CD4-positive, alpha-beta T cell treated with Interleukin-1 beta for 1 hour (primary cell): ENCODE data around the gene UMPS.
"Not testable (repeated sequence)": the region's sequence is repeated elsewhere in the genome, so short reads cannot be mapped to it uniquely, and the experiment has no call there.

Source experiments
- DNase-seq, 2 donors: peaks; one replicate each; pipeline ENCODE4 v3.0.0-alpha.2; 2020 to 2022

The UMPS gene

DNA sequence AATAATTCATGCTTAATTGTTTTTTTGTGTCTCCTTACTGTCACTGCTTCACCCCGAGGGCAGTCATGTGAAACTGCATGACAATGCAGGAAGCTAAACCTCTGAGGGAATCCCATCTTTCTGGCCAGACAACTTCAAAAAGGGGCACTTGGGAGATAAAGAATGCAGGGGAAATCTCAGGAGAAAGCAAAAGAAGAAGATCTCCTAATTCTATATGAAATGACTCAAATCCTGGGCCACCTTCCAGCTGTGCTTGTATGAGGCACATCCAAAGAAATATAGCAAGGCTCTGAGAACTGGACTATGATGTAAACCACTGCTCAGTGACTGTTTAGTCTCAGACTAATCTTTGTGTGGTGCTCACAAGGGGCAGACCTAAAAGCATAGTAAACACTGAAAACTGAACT lies 22.6 kb upstream of the UMPS start:
- DNase-seq = no peak

- DNase-seq = no peak
Measured at GRCh38 chr3:124714223-124714853, 15.9 kb upstream of the UMPS start.

- no peak for DNase-seq
Measured at GRCh38 chr3:124722589-124722988, 7.7 kb upstream of the UMPS start.

DNA sequence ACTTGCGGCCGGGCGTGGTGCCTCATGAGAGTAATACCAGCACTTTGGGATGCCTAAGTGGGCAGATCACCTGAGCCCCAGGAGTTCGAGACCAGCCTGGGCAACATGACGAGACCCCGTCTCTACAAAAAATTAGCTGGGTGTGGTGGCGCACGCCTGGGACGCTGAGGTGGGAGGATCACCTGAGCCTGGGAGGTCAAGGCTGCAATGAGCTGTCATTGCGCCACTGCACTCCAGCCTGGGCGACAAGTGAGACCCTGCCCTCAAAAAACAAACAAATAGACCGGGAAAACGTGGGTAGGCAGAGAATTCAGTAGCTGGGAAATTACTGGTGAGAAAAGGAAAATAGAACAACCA lies 667 bp downstream of the UMPS start:
- DNase-seq = no peak

DNA sequence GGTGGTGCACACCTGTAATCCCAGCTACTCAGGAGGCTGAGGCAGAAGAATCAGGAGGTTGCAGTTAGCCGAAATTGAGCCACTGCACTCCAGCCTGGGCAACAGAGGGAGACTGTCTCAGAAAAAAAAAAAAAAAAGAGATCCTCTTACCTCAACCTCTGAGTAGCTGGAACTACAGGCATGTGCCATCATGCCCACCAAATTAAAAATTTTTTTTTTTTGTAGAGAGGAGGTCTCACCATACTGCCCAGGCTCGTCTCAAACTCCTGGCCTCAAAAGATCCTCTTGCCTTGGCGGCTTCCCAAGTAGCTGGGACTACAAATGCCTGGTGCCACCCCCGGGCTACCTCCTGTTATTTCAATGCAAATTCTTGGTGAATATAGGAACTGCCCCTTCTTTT lies 1.5 kb downstream of the UMPS start:
- DNase-seq = no peak

DNA sequence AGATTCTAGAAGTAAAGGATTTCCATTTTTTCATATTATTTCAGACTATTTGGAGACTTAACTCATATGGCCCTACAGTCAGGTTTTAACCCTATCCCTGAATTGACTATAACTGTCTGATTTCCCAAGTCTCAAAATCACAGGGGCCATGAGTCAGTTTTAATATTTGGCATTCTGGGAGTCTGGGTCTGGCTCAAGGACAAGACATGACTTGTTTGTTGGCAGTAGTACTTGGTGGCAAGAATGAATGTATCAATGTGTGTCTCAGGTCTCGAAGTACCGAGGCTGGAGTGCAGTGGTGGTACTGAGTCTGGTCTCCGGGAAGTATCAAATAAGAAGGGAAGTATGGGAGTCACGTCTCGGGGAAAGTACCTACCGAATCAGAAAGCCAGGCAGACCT lies 10.8 kb downstream of the UMPS start:
- no peak for DNase-seq

DNA sequence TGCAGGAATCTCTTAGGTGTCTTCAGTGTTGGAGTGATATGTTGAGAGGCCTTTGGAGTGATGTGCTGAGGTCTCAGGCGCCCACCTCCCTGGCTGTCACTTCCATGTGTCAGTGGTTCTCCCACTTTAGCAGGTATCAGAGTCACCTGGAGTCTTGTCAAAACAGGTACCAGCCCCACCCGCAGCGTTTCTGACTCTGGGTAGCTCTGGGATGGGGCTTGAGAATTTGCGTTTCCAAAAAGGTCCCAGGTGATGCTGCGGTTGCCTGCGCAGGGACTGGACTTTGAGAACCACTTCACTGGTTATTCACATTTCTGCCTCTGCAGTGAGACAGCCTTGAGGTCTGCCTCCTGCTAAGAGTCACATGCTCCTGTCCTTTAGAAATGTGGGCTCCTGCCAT lies 15.5 kb downstream of the UMPS start:
- DNase-seq = no peak

- DNase-seq = no peak
Measured at GRCh38 chr3:124747111-124747981, 17.1 kb downstream of the UMPS start.

- DNase-seq = no peak
Measured at GRCh38 chr3:124748560-124749198, 18.4 kb downstream of the UMPS start.

DNA sequence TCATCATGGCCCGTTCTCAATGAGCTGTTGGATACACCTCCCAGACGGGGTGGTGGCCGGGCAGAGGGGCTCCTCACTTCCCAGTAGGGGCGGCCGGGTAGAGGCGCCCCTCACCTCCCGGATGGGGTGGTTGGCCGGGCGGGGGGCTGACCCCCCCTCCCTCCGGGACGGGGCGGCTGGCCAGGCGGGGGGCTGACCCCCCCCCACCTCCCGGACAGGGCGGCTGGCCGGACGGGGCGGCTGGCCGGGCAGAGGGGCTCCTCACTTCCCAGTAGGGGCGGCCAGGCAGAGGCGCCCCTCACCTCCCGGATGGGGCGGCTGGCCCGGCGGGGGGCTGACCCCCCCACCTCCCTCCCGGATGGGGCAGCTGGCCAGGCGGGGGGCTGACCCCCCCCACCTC lies 19.6 kb downstream of the UMPS start:
- not testable (repeated sequence) for DNase-seq

DNA sequence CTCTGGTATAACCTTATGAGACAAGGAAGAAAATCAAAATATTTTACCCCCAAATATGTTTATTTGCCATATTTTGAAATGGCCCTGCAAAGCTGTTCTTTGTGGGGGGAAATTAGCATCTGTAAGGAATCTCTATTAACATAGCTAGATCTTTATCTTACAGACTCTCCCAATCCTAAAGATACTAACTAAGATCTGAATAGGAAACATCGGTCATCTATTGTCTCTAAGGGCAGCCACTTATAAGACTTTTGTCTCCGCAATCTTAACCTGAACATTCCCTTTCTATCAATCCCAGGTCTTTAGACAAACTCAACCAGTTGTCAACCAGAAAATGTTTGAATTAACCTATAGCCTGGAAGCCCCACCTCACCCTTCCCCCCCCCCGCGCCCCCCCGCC lies 21.2 kb downstream of the UMPS start:
- DNase-seq = no peak

- no peak for DNase-seq
Measured at GRCh38 chr3:124752051-124752450, 21.8 kb downstream of the UMPS start.

DNA sequence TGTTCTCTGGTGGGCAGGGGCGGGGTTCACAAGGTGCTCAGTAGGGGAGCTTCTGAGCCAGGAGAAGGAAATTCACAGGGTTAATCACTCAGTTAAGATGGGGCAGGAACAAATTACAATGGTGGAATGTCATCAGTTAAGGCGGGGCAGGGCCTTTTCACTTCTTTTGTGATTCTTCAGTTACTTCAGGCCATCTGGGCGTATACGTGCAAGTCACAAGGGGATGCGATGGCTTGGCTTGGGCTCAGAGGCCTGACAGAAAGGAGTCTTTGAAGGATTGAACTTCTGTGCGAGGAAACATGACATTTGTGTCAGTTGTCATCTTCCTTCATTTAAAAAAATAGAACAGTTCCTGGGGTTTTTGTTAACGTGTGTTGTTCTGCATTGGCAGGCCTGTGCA lies 27.7 kb downstream of the UMPS start:
- DNase-seq = not testable (repeated sequence)

DNA sequence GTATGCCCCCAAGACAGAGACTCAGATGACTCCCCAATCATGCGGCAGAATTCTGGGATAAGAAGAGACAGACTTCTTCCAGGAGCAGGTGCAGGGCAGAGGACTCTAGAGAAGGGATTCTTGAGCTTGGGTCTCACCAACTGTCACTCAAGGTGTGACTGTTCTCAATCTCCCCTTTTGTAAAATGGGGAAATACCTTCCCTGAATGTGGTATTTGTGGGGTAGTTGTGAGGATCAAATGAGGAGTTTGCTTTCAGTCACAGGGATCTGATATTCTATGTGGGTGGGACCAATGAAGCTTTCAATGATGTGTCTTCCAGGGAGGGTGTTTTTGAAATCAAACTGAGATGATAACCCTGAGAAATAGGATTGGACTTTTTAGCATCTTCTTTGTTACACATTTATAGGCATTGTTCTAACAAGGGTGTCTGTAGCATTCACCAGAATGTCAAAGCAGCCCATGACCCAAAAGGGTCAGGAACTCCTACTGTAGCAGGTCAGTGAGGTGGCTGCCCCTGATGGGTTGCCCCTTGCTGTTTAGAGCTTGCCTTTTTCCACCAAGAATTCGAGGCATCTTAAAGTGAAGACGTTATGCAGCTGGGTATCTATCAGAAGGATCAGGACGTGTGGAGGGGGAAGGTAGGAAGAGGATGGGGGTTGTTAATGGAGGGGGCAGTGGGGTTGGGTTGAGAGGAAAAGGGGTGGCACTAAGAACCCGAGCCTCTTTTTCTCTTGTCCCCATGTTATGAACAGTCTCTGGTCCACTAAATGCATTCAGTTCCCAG lies 28.8 kb downstream of the UMPS start:
- no peak for DNase-seq

DNA sequence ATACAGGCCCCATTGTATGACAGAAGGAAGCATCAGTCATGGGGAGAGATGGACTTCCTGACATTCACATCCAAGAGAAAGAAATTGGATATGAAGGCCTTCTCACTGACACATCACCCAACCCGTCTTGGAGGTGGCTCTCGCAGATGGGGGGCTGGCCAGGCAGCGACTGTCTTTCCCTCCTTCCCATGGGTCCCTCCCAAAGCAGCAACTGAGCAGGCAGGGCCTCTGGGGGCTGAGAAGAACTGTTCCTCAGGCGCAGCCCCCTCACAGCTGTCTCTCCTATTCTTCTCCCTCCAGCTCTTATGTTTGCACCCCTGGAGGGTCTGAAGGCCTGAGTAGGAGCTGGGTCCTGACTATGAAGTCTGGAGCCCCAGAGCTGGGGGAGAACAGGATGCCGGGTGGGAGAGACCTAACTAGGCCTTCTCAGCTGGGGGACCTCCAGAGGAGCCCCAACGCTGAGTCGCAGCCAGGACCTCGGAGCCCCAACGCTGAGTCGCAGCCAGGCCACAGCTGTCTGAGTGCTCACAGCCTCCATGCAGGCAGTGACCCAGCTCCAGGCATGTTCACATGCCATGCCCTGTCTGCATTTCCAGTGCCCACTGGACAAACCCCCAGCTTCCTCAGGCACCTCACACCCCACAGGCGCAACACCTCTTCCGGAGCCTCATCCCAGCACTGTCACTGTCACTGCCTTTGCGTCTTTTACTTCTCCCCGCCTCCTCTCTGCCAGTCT lies 29.6 kb downstream of the UMPS start:
- no peak for DNase-seq

GRCh38 chr3:124760601-124761000 lies 30.3 kb downstream of the UMPS start:
- DNase-seq = no peak

- peak; percentile 67 to 75 for DNase-seq
Measured at GRCh38 chr3:124761250-124761796, 31.1 kb downstream of the UMPS start.

- no peak for DNase-seq
Measured at GRCh38 chr3:124761935-124762660, 31.8 kb downstream of the UMPS start.

DNA sequence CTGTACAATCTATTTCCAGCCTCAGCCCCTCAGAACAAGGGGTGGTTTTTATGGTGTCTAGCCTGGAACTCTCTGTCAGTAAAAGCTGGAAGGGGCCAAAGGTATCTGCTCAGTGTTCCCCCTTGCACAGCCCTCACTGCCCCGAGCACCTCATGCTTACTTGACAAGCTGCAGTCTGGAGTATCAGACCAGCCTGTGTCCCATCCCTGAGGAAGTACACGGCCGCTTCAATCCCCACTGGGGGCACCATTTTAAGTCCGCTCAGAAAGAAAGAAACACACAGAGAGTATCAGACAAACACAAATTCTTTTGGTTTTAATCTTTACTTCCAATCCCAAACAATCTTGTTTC lies 32.4 kb downstream of the UMPS start:
- DNase-seq = no peak

DNA sequence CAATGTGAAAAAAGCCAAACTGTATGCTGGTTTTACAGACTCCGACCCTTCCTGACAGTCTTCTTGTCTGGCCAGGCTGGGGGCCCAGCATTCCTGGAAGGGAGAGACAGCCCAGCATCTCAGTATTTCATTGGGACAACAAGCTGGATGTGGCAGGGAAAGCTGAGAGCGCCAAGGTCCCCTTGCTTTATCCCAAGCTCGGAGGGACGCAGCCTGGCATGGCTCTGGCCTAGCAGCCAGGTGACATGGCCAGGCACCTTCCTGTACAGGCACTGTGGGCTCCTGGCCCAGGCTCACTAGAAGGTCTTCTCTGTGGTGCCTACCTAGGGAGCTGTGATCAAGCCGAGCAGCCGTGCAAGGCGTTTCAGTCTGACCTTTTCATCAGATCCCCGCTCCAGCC lies 33.0 kb downstream of the UMPS start:
- DNase-seq = no peak

DNA sequence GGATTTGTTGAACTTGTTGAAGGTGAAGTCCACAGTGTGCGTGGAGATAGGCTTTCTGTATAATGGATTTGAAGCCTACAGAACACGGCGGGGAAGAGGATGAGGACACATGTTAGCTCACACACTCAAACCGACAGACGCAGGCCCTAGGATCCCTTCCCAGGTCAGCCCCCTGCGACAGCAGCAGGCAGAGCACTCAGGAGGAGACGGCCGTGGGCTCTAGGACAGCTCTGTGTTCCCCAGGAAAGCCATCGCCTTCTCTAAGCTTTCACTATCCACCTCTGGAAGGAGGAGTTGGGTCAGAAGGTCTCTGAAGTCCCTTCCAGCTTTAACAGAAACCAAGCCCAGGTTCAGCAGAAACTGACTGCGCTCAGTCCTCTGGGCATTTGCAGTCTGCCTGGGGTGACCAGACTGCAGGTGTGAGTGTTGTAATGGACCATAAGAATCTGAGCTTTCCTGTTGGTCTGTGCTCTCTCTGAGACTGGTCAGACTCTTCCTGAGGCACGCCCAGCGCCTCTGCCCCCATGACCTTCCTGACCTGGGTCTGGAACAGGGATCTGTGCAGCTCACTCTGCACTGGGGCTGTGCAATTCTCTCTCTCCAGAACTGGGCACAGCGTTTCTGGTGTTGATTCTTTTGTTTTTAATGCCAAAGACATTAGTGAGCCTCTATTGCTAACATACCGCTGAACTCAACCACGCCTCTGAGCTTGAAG lies 33.5 kb downstream of the UMPS start:
- DNase-seq = no peak
